ENCODE measurements around the gene SDF2L1. TPM values are rescaled to one million over a fixed set of nuclear protein-coding genes. Genes with fewer than 3 reads are reported as not detected.

SDF2L1 gene
- total and polyA plus RNA-seq, 9 of the 15 experiments (the other 6 are each of a cell fraction or from before 2014, with no cell fraction given): 15.1 to 989 (median 124) TPM

DNA sequence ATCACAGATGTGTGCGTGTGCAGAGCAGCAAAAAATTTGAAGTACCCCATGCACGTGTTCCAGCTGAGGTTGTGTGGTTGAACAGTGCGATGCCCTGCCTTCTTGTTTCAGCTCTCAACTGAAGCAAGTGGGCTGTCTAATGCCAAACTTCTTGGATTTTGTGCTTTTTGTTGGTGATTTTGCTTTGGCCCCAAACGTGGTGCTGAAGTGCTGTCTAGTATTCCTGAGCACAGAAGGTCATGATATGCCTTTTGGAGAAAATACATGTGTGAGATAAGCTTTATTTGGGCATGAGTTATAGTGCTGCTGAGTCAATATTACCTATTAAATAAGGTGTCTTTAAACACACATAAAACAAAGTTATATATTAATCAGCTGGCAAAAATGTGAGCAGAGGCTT is 26.4 kb upstream of the SDF2L1 start (continued):
- TF ChIP-seq, protein P1, sequence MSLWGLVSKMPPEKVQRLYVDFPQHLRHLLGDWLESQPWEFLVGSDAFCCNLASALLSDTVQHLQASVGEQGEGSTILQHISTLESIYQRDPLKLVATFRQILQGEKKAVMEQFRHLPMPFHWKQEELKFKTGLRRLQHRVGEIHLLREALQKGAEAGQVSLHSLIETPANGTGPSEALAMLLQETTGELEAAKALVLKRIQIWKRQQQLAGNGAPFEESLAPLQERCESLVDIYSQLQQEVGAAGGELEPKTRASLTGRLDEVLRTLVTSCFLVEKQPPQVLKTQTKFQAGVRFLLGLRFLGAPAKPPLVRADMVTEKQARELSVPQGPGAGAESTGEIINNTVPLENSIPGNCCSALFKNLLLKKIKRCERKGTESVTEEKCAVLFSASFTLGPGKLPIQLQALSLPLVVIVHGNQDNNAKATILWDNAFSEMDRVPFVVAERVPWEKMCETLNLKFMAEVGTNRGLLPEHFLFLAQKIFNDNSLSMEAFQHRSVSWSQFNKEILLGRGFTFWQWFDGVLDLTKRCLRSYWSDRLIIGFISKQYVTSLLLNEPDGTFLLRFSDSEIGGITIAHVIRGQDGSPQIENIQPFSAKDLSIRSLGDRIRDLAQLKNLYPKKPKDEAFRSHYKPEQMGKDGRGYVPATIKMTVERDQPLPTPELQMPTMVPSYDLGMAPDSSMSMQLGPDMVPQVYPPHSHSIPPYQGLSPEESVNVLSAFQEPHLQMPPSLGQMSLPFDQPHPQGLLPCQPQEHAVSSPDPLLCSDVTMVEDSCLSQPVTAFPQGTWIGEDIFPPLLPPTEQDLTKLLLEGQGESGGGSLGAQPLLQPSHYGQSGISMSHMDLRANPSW (CRISPR knock-in tag; IDR thresholded peaks at IDR 0.05): peak; percentile 60; the same call in 1 of the 2 replicates
- TF ChIP-seq, protein P2, sequence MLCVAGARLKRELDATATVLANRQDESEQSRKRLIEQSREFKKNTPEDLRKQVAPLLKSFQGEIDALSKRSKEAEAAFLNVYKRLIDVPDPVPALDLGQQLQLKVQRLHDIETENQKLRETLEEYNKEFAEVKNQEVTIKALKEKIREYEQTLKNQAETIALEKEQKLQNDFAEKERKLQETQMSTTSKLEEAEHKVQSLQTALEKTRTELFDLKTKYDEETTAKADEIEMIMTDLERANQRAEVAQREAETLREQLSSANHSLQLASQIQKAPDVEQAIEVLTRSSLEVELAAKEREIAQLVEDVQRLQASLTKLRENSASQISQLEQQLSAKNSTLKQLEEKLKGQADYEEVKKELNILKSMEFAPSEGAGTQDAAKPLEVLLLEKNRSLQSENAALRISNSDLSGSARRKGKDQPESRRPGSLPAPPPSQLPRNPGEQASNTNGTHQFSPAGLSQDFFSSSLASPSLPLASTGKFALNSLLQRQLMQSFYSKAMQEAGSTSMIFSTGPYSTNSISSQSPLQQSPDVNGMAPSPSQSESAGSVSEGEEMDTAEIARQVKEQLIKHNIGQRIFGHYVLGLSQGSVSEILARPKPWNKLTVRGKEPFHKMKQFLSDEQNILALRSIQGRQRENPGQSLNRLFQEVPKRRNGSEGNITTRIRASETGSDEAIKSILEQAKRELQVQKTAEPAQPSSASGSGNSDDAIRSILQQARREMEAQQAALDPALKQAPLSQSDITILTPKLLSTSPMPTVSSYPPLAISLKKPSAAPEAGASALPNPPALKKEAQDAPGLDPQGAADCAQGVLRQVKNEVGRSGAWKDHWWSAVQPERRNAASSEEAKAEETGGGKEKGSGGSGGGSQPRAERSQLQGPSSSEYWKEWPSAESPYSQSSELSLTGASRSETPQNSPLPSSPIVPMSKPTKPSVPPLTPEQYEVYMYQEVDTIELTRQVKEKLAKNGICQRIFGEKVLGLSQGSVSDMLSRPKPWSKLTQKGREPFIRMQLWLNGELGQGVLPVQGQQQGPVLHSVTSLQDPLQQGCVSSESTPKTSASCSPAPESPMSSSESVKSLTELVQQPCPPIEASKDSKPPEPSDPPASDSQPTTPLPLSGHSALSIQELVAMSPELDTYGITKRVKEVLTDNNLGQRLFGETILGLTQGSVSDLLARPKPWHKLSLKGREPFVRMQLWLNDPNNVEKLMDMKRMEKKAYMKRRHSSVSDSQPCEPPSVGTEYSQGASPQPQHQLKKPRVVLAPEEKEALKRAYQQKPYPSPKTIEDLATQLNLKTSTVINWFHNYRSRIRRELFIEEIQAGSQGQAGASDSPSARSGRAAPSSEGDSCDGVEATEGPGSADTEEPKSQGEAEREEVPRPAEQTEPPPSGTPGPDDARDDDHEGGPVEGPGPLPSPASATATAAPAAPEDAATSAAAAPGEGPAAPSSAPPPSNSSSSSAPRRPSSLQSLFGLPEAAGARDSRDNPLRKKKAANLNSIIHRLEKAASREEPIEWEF (CRISPR knock-in tag; IDR thresholded peaks at IDR 0.05): no peak
- TF ChIP-seq SMC3 (conservative IDR thresholded peaks at IDR 0.05; ENCODE audit: insufficient read depth, low read depth, low read length): no peak
- TF ChIP-seq, protein P3, sequence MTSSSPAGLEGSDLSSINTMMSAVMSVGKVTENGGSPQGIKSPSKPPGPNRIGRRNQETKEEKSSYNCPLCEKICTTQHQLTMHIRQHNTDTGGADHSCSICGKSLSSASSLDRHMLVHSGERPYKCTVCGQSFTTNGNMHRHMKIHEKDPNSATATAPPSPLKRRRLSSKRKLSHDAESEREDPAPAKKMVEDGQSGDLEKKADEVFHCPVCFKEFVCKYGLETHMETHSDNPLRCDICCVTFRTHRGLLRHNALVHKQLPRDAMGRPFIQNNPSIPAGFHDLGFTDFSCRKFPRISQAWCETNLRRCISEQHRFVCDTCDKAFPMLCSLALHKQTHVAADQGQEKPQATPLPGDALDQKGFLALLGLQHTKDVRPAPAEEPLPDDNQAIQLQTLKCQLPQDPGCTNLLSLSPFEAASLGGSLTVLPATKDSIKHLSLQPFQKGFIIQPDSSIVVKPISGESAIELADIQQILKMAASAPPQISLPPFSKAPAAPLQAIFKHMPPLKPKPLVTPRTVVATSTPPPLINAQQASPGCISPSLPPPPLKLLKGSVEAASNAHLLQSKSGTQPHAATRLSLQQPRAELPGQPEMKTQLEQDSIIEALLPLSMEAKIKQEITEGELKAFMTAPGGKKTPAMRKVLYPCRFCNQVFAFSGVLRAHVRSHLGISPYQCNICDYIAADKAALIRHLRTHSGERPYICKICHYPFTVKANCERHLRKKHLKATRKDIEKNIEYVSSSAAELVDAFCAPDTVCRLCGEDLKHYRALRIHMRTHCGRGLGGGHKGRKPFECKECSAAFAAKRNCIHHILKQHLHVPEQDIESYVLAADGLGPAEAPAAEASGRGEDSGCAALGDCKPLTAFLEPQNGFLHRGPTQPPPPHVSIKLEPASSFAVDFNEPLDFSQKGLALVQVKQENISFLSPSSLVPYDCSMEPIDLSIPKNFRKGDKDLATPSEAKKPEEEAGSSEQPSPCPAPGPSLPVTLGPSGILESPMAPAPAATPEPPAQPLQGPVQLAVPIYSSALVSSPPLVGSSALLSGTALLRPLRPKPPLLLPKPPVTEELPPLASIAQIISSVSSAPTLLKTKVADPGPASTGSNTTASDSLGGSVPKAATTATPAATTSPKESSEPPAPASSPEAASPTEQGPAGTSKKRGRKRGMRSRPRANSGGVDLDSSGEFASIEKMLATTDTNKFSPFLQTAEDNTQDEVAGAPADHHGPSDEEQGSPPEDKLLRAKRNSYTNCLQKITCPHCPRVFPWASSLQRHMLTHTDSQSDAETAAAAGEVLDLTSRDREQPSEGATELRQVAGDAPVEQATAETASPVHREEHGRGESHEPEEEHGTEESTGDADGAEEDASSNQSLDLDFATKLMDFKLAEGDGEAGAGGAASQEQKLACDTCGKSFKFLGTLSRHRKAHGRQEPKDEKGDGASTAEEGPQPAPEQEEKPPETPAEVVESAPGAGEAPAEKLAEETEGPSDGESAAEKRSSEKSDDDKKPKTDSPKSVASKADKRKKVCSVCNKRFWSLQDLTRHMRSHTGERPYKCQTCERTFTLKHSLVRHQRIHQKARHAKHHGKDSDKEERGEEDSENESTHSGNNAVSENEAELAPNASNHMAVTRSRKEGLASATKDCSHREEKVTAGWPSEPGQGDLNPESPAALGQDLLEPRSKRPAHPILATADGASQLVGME (CRISPR knock-in tag; IDR thresholded peaks at IDR 0.05): no peak
- TF ChIP-seq, protein P4, sequence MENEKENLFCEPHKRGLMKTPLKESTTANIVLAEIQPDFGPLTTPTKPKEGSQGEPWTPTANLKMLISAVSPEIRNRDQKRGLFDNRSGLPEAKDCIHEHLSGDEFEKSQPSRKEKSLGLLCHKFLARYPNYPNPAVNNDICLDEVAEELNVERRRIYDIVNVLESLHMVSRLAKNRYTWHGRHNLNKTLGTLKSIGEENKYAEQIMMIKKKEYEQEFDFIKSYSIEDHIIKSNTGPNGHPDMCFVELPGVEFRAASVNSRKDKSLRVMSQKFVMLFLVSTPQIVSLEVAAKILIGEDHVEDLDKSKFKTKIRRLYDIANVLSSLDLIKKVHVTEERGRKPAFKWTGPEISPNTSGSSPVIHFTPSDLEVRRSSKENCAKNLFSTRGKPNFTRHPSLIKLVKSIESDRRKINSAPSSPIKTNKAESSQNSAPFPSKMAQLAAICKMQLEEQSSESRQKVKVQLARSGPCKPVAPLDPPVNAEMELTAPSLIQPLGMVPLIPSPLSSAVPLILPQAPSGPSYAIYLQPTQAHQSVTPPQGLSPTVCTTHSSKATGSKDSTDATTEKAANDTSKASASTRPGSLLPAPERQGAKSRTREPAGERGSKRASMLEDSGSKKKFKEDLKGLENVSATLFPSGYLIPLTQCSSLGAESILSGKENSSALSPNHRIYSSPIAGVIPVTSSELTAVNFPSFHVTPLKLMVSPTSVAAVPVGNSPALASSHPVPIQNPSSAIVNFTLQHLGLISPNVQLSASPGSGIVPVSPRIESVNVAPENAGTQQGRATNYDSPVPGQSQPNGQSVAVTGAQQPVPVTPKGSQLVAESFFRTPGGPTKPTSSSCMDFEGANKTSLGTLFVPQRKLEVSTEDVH (IDR thresholded peaks at IDR 0.05; ENCODE audit: low read depth, partially characterized antibody): no peak
- TF ChIP-seq, protein P5, sequence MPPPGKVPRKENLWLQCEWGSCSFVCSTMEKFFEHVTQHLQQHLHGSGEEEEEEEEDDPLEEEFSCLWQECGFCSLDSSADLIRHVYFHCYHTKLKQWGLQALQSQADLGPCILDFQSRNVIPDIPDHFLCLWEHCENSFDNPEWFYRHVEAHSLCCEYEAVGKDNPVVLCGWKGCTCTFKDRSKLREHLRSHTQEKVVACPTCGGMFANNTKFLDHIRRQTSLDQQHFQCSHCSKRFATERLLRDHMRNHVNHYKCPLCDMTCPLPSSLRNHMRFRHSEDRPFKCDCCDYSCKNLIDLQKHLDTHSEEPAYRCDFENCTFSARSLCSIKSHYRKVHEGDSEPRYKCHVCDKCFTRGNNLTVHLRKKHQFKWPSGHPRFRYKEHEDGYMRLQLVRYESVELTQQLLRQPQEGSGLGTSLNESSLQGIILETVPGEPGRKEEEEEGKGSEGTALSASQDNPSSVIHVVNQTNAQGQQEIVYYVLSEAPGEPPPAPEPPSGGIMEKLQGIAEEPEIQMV (tag; conservative IDR thresholded peaks at IDR 0.05; ENCODE audit: low read depth): no peak
- TF ChIP-seq HNRNPLL (IDR thresholded peaks at IDR 0.05; ENCODE audit: low read depth, low read length, poor library complexity, severe bottlenecking): no peak
- TF ChIP-seq ZNF408 (CRISPR knock-in tag; IDR thresholded peaks at IDR 0.05; ENCODE audit: low read depth): no peak
